OCI-LY1 (cell line): ENCODE data around the gene MAIP1.

ENCODE experiments used
- H2AFZ ChIP-seq: fragments of 200-600 bp; sonication (generic), shearing (Covaris generic); 2 replicates; pipeline ENCODE4 v1.6.0; 2014; ENCODE audit warnings: antibody characterized with exemption, mild to moderate bottlenecking, low read length
- H3F3A ChIP-seq: fragments of 200-600 bp; sonication (generic), shearing (Covaris generic); 2 replicates; pipeline ENCODE4 v1.6.0; 2014; ENCODE audit warnings: mild to moderate bottlenecking, antibody characterized with exemption, low read length, moderate library complexity; ENCODE audit not compliant: insufficient read depth
- H3K27ac ChIP-seq: fragments of 200-600 bp; sonication (generic); 2 replicates; pipeline ENCODE4 v1.5.1; 2014; ENCODE audit warnings: low read length, mixed run types, mild to moderate bottlenecking, low read depth; ENCODE audit not compliant: poor library complexity, severe bottlenecking
- H3K27me3 ChIP-seq: fragments of 200-600 bp; sonication (generic); 2 replicates; pipeline ENCODE4 v1.6.0; 2014; ENCODE audit warnings: antibody characterized with exemption, mild to moderate bottlenecking, low read length, moderate library complexity; ENCODE audit not compliant: insufficient read depth
- H3K36me3 ChIP-seq: fragments of 200-600 bp; sonication (generic); 2 replicates; pipeline ENCODE4 v1.6.1; 2014; ENCODE audit warnings: mild to moderate bottlenecking, antibody characterized with exemption, low read length, moderate library complexity, mixed read lengths; ENCODE audit not compliant: insufficient read depth
- H3K4me1 ChIP-seq: fragments of 200-600 bp; sonication (generic); 2 replicates; pipeline ENCODE4 v1.5.1; 2014; ENCODE audit warnings: mild to moderate bottlenecking, low read length, moderate library complexity; ENCODE audit not compliant: insufficient read depth, severe bottlenecking
- H3K4me2 ChIP-seq: fragments of 200-600 bp; sonication (generic), shearing (Covaris generic); 2 replicates; pipeline ENCODE4 v1.6.1; 2014; ENCODE audit warnings: low read length
- H3K4me3 ChIP-seq: fragments of 200-600 bp; sonication (generic); 2 replicates; pipeline ENCODE4 v1.5.1; 2014; ENCODE audit warnings: low read length, low read depth, mild to moderate bottlenecking, mixed read lengths; ENCODE audit not compliant: poor library complexity, severe bottlenecking
- H3K79me2 ChIP-seq: fragments of 200-600 bp; shearing (Covaris generic); 2 replicates; pipeline ENCODE4 v1.6.1; 2016; ENCODE audit warnings: mixed run types, low read length, mixed read lengths; ENCODE audit not compliant: insufficient read depth
- H3K9ac ChIP-seq: fragments of 200-600 bp; sonication (generic), shearing (Covaris generic); 2 replicates; pipeline ENCODE4 v1.6.1; 2014; ENCODE audit warnings: mild to moderate bottlenecking, low read length, mixed read lengths
- H3K9me2 ChIP-seq: fragments of 200-600 bp; sonication (generic), shearing (Covaris generic); 2 replicates; pipeline ENCODE4 v1.6.1; 2014; ENCODE audit warnings: low read depth, mild to moderate bottlenecking, low read length, mixed read lengths
- H3K9me3 ChIP-seq: fragments of 200-600 bp; shearing (Covaris generic); 2 replicates; pipeline ENCODE4 v1.6.1; 2014; ENCODE audit warnings: low read length, mixed read lengths
- H4K20me1 ChIP-seq: fragments of 200-600 bp; sonication (generic), shearing (Covaris generic); 2 replicates; pipeline ENCODE4 v1.6.0; 2016; ENCODE audit warnings: mild to moderate bottlenecking, low read length; ENCODE audit not compliant: insufficient read depth
- EZH2 ChIP-seq: fragments of 200-600 bp; sonication (generic), shearing (Covaris generic); IDR thresholded peaks from 2 replicates; pipeline ENCODE4 v1.8.0; 2017; ENCODE audit warnings: borderline replicate concordance, mixed run types, mild to moderate bottlenecking, antibody characterized with exemption, low read length, moderate library complexity, mixed read lengths
- TF ChIP-seq, protein P1 (sequence below): fragments of 200-600 bp; sonication (generic), shearing (Covaris generic); IDR thresholded peaks from 2 replicates; pipeline ENCODE4 v1.5.1; 2017; ENCODE audit warnings: mild to moderate bottlenecking, antibody characterized with exemption, low read length, moderate library complexity, mixed read lengths

MAIP1 gene

DNA sequence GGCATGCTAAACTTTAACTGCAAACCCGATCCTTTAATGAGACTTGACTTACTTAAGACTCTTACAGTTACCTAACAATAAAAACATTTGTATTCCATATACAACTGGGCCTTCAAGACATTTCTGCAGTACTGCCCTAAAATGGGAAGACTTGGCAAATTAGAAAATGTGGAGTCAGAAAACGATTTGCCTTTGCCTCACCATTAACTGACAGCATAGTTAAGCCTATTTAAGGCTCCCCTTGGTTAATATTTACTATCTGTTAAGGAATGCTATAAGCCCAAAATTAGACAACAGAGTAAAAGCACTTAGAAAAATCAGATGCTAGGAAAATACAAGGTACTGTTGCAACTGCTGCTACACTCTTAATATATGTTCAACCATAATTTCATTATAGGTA lies 18.8 kb upstream of the MAIP1 start:
- H3K4me3 ChIP-seq, result no peak overlapping the region
- H3K9ac ChIP-seq, result no peak overlapping the region
- no peak overlapping the region for H3K4me2 ChIP-seq
- 0 out of 2 replicates have a peak, but pooled peaks cover 6% of the 10 kb centered on the region for H3F3A ChIP-seq
- no peaks in the 10 kb centered on the region for H3K79me2 ChIP-seq
- peaks cover 64% of the 10 kb centered on the region for H3K36me3 ChIP-seq
- H3K27me3 ChIP-seq, result no peaks in the 10 kb centered on the region
- H4K20me1 ChIP-seq, result no peaks in the 10 kb centered on the region
- H3K9me3 ChIP-seq, result no peaks in the 10 kb centered on the region
- H3K9me2 ChIP-seq, result no peaks in the 10 kb centered on the region
- H2AFZ ChIP-seq, result no peak overlapping the region
- TF ChIP-seq, protein P1, sequence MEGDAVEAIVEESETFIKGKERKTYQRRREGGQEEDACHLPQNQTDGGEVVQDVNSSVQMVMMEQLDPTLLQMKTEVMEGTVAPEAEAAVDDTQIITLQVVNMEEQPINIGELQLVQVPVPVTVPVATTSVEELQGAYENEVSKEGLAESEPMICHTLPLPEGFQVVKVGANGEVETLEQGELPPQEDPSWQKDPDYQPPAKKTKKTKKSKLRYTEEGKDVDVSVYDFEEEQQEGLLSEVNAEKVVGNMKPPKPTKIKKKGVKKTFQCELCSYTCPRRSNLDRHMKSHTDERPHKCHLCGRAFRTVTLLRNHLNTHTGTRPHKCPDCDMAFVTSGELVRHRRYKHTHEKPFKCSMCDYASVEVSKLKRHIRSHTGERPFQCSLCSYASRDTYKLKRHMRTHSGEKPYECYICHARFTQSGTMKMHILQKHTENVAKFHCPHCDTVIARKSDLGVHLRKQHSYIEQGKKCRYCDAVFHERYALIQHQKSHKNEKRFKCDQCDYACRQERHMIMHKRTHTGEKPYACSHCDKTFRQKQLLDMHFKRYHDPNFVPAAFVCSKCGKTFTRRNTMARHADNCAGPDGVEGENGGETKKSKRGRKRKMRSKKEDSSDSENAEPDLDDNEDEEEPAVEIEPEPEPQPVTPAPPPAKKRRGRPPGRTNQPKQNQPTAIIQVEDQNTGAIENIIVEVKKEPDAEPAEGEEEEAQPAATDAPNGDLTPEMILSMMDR, result no peak
- no peak for TF ChIP-seq EZH2
- no peak overlapping the region for H3K27ac ChIP-seq
- no peaks in the 10 kb centered on the region for H3K4me1 ChIP-seq

DNA sequence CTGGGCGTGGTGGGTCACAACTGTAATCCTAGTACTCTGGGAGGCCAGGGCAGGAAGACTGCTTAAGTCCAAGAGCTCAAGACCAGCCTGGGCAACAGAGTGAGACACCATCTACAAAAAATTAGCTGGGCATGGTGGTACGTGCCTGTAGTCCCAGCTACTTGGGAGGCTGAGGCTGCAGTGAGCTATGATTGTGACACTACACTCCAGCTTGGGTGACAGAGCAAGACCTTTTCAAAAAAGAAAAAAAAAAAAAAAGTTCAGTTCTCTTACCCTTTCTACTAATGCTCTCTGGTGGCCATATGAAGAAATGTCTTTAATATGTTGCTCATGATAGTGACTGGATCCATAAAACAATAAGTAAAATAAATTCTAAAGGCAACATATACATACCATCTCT lies 15.0 kb upstream of the MAIP1 start:
- no peak overlapping the region for H3K4me2 ChIP-seq
- H3K9me3 ChIP-seq, result no peaks in the 10 kb centered on the region
- no peaks in the 10 kb centered on the region for H3K79me2 ChIP-seq
- H3K27me3 ChIP-seq, result no peaks in the 10 kb centered on the region
- no peak overlapping the region for H3K4me3 ChIP-seq
- H2AFZ ChIP-seq, result no peak overlapping the region
- no peak overlapping the region for H3K9ac ChIP-seq
- TF ChIP-seq EZH2, result no peak
- TF ChIP-seq, protein P1, result peak; percentile 40
- H3F3A ChIP-seq, result 0 out of 2 replicates have a peak, but pooled peaks cover 6% of the 10 kb centered on the region
- H3K4me1 ChIP-seq, result no peaks in the 10 kb centered on the region
- no peaks in the 10 kb centered on the region for H4K20me1 ChIP-seq
- peaks cover 47% of the 10 kb centered on the region for H3K36me3 ChIP-seq
- H3K9me2 ChIP-seq, result no peaks in the 10 kb centered on the region
- H3K27ac ChIP-seq, result no peak overlapping the region

DNA sequence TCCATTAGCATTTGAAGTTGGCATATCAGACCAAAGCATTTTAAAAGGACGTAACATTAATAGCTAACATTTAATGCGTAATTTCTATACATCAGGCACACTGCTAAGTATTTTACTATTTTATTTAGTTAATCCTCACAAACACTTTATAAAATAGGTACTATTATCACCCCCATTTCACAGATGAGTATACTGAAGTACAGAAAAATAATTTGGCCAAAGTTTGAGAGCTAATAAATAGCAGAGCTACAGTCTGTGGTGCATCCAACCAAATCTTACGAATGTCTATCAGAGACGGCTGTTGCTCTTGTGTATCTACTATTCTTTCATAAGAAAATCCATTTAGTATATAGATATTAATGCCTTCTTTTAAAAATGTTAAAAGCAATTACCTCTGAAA lies 12.0 kb upstream of the MAIP1 start:
- H3K36me3 ChIP-seq, result peaks cover 53% of the 10 kb centered on the region
- TF ChIP-seq EZH2, result no peak
- TF ChIP-seq, protein P1, result no peak

More for the DNA sequence above, 12.0 kb upstream of the MAIP1 start:
- no peak overlapping the region for H3K4me3 ChIP-seq
- H3K27me3 ChIP-seq, result no peaks in the 10 kb centered on the region
- H3K9me3 ChIP-seq, result no peaks in the 10 kb centered on the region
- no peaks in the 10 kb centered on the region for H4K20me1 ChIP-seq
- no peaks in the 10 kb centered on the region for H3K9me2 ChIP-seq
- H3K4me1 ChIP-seq, result no peaks in the 10 kb centered on the region
- no peaks in the 10 kb centered on the region for H3F3A ChIP-seq
- no peak overlapping the region for H2AFZ ChIP-seq
- H3K9ac ChIP-seq, result no peak overlapping the region
- H3K27ac ChIP-seq, result no peak overlapping the region
- H3K4me2 ChIP-seq, result no peak overlapping the region
- no peaks in the 10 kb centered on the region for H3K79me2 ChIP-seq
